ENCODE measurements around the gene TCF7. TPM values are rescaled to one million over a fixed set of nuclear protein-coding genes. Genes with fewer than 3 reads are reported as not detected.
A peak's percentile ranks its signal among the peaks of the same experiment; 100 is the strongest.

Gene TCF7
- polyA plus RNA-seq, 10 donors: 1.7 to 24.2 (median 2.6) TPM

DNA sequence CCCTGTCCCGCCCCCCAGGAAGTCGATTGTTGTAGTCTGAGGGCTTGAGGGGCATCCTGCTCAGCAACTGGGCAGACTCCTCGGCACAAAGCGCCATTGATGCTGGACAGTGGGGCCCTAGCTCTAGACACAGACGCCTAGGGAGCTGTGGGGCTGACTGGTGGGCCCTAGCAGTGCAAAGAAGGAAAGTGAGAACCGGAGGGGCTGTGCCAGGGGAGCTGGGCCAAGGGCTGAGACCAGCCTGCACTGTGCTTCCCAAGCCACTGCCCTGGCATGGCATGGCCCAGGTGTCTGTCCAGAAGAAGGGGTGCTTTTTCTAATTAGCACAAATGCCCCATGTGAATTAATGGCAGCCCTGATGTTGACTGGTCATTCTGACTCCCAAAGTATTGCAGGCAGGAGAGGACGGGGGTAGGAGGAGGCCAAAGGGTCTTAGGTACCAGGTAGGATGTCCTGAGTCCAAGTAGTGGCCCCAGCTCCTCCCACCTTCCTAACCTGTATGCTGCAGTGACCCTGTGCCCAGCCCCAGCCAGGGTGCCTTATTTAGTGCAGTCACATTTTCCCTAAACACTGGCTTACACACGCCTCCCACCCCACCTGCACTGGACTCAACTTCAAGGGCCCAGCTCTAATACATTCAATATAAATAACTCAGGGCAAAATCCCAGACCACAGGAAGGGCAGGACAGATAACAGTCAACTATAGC is 15.9 kb downstream of the TCF7 start:
- no peak for DNase-seq

DNA sequence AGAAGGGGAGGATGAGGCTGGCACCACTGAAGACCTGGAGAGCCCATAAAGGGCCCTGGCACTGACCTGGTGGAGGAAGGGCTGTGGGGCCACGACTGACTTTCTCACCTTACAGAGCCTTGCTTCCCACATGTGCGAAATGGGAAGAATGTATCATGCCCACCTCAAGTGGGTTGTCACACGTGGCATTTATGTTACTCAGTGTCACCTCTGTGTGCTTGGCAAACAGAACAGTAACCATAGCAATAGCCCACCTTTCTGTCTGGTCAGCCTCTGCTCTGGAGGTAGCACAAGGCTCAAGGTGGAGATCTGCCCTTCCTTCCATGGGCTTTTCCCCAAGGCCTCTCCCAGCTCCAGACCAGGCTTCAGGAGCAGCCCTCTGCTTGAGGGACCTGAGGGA is 16.7 kb downstream of the TCF7 start:
- DNase-seq: no peak

DNA sequence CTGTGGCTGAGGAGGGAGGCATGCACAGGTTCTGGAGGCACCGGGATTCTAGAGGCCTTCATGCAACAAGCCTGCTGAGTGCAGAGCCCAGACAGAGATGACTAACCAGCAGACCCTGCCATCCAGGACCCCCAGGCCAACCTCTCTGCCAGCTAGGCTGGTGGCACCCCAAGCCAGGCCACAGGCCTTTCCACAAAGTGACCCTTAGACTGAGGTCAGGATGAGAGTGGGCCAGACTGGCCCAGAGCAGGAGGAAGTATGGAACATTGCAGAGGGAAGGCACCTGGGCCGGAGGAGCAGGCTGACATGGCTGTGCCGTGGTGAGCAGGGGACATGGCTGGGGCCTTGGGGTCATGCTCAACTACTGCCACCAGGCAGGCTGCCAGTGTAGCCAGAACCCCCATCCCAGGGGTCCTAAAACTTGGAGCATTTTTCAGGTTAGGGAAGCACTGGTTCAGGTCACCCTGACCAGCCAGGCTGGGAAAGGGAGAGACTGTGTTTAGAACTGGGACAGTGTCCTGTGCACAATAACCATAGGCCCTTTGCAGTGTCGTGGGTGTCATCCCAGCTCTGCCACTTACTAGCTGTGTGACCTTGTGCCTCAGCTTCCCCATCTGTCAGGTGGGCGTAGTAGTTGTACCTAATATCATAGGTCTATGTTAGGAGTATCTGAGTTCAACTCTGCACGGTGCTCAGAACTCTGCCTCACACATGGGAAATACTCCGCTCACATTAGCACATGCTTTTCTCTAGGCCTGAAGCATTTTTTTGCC is 17.3 kb downstream of the TCF7 start:
- no peak for DNase-seq

DNA sequence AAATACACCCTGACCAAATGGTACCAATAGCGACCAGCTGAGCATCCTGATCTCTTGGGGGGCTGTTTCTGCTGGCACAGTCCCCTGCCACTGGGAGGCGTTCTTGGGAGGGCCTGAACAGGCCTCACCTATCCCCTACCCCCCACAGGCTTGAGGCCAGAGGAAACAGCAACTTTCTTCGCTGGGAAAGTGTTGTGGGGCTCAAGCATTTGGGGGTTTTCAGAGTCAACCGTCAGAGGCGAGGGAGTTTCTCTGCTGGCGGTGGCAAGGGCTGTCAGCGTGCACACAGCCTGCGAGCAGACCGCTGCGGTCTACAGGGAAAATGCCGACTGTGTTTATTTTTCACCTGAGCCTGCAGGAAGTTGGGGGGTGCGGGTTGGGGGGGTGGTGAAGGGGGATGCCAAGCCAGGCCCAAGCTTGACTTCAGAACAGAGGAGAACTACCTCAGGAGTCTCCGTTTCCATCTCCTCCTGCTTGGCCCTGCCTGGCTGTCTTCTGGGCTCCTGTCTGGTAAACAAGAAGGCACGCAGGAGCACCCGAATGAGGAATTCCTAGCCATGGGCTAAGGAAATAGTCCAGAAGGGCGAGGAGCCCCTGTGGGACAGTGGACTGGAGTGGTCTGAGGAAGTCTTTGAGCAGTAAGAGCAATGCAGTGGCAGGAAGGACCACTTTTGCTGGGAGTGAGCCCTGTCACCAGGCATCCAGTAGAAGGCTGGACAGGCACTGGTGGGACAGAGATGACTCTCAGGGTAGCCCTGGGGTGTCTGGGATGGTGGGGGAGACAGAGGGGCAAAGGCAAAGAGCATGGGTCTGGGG is 18.1 kb downstream of the TCF7 start:
- DNase-seq: no peak

DNA sequence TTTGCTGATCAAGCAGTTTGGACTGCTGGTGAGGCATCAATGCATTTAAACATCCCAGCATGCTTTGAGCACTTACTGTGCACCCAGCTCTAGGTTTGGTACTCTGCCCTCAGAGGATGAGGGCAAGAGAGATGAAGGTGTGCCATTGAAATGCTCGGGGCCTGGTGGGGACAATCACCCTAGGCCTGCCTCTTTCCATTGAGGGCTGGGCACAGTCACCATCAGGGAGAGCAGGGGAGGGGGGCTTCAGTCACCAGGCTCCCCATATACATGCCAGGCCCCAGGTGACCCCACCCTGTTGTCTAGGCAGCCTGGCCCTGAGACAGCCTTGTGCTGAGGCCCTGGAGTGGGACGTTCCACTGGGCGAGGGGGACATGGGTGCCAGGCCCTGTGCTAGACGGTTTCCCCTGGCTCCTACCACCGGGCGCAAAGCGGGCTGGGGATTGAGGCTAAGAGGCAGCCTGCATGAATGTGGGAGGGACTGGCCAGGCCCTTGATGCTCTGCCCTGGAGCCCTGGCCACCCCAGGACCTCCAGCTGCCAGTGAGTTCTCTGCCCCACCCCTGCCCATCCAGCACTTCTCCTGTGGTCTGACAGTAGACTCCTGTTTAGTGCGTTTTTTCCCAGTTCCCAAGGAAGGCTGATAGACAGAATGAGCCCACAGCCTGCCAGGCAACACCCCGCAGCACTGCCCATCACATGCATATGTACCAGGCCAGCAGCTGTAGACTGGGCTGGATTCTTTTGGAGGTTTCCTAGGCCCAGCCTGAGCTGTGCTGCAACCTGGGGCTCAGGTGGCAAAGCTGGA is 18.9 kb downstream of the TCF7 start:
- DNase-seq: no peak

DNA sequence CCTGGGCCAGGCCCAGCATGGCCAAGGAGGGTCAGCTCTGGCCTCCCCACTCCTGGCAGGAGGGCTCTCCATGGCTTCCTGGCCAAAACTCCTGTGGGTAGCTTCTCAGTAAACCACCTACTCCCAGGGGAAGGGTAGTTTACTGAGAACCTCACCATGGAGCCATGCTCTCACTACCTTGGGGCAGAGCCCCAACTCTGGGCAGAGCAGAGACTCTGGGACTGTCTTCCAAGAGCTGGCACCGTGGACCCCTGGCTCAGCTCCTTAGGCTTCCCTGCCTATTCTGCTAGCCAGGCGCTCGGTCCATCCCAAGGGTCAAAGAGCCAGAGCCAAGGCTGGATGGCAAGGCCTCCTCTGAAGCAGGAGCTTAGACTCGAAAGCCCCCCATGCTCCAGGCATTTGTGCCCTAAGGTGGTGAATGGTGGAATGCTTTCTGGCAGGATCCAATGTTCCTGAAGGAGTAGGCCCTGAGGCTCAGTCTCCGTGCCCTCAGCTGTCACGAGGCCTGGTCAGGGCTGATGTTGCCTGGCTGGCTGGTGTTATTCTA is 19.6 kb downstream of the TCF7 start:
- DNase-seq: no peak

DNA sequence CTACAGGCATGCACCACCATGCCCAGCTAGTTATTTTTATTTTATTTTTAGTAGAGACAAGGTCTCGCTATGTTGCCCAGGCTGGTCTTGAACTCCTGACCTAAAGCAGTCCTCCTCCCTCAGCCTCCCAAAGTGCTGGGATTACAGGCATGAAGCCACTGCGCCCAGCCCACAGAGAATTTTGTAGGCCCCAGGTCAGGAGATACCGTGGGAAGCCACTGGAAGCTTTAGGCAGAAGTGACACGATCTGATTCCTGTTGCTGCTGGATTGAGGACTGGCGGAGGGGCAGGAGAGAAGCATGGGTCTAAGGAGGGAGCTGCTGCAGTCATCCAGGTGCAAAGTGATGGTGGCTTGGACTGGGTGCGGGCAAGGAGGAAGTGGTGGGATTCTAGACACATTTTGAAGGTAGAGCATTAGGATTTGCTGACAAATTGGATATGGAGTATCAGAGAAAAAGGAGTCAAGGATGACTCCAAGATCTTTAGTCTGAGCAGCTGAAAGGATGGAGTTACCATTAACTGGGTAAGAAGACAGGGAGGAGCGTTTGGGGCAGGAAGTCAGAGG is 20.7 kb downstream of the TCF7 start:
- DNase-seq: no peak

DNA sequence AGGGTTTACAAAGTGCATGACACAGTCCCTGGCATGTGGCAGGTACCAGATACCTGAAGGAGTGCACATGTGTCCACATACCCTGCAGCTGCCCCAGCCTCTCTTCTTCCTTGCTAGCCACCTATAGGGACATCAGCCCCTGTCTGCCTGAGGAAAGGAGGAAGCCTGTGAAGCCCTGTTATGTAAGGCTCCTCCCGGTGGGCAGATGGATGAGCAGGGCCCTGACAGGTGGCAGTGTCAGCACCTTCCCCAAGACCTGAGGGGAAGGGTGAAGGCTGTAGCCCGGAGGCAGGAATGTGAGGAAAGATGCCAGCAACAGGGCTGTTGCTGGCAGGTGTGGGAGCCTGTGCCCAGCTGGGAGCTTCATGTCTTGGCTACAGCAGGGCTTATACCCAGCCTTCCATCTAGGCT is 21.7 kb downstream of the TCF7 start:
- DNase-seq: no peak

DNA sequence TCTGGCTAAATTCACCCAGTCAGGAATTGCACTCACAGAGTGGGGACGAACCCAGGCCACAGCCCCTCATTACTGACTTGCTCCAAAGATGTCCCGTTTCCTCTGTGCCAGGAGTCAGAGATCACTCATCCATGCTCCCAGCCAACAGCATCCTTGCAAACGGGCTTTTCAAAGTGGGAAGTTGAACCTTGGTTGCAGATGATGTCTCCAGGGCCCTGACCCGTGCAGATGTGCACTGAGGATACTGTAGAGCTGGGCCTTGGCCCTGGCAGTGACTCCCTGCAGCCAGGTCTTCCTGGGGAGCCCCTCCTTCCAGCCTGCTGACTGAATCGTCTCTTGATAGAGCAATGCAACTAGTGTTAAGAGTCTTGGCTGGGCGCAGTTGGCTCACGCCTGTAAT is 22.3 kb downstream of the TCF7 start:
- DNase-seq: no peak

DNA sequence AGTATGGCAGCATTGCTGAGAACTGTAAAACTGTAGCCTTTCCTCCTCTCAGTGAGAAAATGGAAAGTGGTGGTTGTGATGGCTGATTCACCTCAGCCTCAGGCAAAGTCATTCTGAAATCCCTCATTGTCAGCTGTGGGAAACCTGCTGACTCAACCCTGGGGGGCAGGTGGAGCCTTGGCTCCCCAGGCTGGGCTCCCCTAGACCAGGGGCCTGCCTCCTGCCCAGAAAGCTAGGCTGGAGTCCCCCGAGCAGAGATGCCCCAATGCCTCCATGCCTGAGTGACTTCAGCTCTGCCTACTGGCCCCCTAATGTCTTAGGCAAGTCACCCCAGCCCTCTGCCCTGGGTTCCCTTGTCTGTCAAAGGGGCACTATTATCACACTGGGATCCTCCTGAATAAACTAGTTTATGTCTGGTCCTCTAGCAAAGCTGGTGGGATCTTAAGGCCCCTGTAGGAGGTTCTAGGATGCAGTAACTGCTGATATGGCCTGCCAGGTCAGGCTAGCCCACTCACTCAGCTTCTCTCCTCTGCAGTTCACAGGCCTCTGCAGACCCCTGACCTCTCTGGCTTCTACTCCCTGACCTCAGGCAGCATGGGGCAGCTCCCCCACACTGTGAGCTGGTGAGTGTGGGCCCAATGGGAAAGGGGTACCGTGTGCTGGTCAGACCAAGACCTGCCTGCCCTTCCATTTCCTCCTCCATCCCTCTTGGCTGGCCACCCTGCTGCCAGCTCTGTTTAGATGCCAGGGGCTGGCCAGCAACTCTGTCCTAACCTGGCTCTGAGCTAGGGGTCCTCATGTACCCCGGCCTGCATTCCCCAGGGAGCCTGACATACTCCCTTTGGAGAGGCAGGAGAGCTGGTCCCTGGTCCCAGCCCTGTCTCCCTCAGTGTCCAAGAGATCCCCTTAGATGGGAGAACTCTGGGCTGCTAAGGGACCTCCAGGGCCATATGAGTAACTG is 24.2 kb downstream of the TCF7 start:
- no peak for DNase-seq

DNA sequence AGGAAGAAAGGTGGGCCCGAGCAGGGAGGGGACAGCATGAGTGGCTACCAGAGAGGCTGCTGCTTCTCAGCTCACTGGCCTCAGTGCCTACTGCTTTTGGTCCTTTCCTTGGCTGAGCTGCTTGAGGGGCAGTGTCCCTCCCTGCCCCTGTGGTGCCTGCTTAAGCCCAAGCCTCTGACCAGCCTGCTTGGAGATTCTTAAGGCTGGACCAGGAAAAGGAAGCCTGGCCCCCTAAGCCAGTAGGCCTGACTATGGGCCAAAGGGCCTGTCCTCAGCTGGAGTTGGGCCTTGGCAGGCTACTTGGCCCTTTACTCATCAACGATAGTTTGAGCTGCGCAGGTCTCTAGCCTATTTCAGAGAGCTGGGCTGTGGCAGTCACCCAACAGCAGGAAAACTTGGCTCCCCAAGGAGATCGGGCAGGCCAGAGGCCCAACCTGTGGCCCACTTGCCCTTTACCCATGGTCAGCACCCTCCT is 24.9 kb downstream of the TCF7 start:
- DNase-seq: no peak

DNA sequence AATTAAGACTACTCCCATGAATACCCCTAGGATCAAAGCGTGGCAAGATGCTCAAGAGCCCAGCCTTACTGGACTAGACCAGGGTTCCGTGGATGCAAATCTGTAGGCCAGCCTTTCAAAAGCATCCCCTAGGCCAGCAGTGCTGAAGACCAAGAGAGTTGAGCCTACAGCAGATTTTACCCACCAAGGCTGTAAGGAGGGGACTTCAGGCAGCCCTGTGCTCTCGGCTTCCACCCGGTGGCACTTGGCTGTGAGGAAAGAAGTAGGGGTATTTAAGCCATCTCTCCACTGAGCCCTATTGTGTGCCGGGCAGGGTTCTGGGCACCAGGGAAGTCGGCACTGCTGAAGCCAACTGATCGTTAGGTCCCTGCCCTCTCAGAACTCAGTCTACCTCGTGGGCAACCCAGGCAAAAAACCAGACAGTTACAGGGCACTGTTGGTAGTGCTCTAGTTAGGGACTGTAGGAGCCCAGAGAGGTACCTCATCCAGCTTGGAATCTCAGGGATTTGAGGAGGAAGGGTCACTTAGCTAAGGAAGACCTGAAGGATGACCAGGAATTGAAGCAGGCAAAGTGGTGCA is 25.5 kb downstream of the TCF7 start:
- no peak for DNase-seq

DNA sequence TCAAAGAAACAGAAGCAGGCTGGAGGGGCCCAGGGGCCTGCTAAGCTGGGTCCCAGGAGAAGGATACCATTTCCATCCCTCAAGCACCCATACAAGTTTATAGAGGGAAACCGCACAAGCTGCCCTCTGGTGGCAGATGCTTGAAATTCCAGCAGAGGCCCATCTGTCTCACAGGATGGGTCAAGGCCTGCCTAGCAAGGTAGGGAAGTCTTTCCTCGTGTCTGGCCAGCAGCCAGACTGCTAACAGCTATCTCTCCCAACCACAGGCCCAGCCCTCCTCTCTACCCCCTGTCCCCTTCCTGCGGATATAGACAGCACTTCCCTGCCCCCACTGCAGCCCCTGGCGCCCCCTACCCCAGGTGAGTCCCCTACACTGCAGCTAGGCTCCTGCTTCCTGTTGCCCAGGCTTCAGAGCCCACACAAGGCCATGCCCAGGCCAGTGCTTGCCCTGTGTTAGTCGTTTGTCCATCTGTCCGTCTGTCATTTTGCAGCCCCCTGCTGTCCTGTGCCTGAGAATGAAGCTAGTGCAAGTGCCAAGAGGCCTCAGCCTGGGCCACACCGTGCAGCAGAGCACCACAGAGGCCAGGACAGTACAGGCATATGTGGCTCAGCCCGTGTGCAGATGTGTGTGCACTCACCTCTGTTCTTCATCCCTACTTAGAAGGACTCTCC is 26.2 kb downstream of the TCF7 start:
- peak; percentile 39 to 71 (median 61) for DNase-seq

DNA sequence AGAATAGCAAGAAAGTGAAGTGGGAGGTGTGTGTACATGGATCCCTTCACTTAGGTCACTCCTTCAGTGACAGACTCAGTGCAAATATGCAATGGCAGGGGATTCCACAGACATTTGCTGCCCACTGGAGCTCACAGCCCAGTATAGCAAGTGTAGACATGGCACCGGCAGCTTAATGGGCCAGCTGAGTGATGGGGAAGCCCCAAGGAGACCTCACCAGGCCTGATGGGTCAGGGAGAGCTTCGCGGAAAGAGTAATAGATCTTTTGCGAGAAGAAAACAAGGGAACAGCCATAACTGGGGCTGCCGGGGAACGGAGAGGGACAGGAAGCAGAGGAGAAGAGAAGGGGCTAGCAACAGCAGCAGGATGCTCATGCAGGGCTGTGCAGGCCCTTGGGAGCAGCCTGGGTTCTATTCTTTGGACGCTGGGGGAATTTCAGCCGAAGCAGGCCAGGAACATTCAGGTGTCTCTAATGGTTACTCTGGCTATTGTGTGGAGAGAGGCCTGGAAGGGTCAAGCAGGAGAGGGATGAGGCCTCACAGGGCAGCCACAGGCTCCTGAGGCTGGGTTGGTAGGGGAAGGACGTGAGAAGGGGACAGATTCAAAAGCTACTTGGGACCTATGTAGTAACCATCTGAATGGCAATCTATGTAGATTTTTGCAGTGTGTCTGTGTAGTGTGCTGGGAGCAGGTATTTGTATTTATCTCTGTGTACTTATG is 27.0 kb downstream of the TCF7 start:
- no peak for DNase-seq

DNA sequence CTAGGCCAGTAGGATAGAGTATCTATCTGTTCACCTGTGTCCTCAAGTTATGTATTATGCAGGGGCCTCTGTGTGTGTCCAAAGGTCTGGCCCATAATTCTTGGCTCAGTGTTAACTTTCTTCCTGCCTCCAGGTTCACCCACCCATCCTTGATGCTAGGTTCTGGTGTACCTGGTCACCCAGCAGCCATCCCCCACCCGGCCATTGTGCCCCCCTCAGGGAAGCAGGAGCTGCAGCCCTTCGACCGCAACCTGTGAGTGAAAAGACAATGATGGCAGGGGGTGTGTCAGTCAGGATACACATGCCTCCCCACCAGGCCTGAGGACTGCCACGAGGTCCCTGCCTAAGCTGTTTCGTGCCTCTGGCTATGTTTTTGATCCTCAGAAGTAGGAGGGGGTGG is 27.6 kb downstream of the TCF7 start:
- DNase-seq: no peak

DNA sequence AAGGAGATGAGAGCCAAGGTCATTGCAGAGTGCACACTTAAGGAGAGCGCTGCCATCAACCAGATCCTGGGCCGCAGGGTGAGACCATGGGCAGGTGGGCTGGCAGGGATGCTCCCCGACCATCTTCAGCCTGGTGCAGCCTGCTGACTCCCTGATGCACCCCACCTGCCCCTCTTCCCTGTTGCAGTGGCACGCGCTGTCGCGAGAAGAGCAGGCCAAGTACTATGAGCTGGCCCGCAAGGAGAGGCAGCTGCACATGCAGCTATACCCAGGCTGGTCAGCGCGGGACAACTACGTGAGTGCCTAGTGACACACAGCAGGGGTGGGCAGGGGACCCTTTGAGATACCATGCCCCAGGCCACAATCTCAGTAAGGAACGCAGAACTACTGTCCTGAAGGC is 28.3 kb downstream of the TCF7 start:
- DNase-seq: no peak

DNA sequence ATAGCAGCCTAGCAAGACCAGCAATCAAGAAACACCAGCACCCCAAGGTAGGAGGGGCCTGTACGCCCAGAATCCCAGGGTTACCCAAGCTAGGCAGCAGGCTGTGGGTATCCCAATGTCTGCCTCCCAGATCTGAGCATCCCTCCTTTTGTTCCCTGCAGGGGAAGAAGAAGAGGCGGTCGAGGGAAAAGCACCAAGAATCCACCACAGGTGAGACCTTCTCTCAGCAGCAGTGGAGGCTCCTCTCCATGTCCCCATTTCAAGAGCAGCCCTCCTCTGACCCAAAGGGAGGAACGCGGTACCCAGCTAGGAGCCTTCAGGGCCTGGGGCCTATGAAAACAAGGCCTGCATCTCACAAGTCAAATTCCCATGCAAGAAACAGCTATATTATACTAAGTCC is 28.9 kb downstream of the TCF7 start:
- no peak for DNase-seq

Measured in muscle of back (tissue), 11 donors.